Upper lobe of left lung (tissue), 6 donors: ENCODE results near the gene FAM3C. TPM values are rescaled to one million over a fixed set of nuclear protein-coding genes. Genes with fewer than 3 reads are reported as not detected.

ENCODE experiments used
- ATAC-seq, 2 donors: fragments of 200-7000 bp; cut with Tn5 transposase; one replicate each; pipeline ENCODE4 v1.9.1; 2022; ENCODE audit warnings: mild to moderate bottlenecking in 2 of 2, moderate library complexity in 2 of 2; ENCODE audit not compliant: low FRiP score in 2 of 2
- DNase-seq, 2 donors: peaks; one replicate each; pipeline ENCODE4 v3.0.0-alpha.2; 2019 to 2020
- H3K27ac ChIP-seq, 4 donors: fragments of 200-600 bp; sonication (generic); one replicate each; pipeline ENCODE4 v1.5.1; 2016 to 2019
- H3K27me3 ChIP-seq, 4 donors: fragments of 200-600 bp; sonication (generic); one replicate each; pipeline ENCODE4 v1.5.1; 2017 to 2019
- H3K36me3 ChIP-seq, 4 donors: fragments of 200-600 bp; sonication (generic); one replicate each; pipeline ENCODE4 v1.5.1; 2016 to 2019
- H3K4me1 ChIP-seq, 4 donors: fragments of 200-600 bp; sonication (generic); one replicate each; pipeline ENCODE4 v1.5.1; 2018 to 2019
- H3K4me3 ChIP-seq, 4 donors: fragments of 200-600 bp; sonication (generic); one replicate each; pipeline ENCODE4 v1.5.1; 2017 to 2019; ENCODE audit warnings: mild to moderate bottlenecking in 2 of 4, moderate library complexity in 1 of 4
- H3K9me3 ChIP-seq, 4 donors: fragments of 200-600 bp; sonication (generic); one replicate each; pipeline ENCODE4 v1.5.1; 2018 to 2019
- EP300 ChIP-seq, 4 donors: sonication (generic); formaldehyde crosslinking; IDR thresholded peaks; one replicate each; pipeline ENCODE4 v1.5.1; 2017; ENCODE audit warnings: antibody characterized with exemption in 4 of 4, control low read depth in 2 of 4
- POLR2A ChIP-seq, 4 donors: fragments of 450-650 bp; IDR thresholded peaks; one replicate each; pipeline ENCODE4 v1.5.1; 2016 to 2017; ENCODE audit warnings: antibody characterized with exemption in 4 of 4, mild to moderate bottlenecking in 2 of 4
- POLR2AphosphoS5 ChIP-seq, 2 donors: sonication (generic); formaldehyde crosslinking; IDR thresholded peaks; one replicate each; pipeline ENCODE4 v1.5.1; 2017; ENCODE audit warnings: antibody characterized with exemption in 2 of 2
- WGBS, 2 donors: methylation state at CpG; one replicate each; pipeline ENCODE4 v1.1.5; 2017 to 2018; 5-methylcytosine and 5-hydroxymethylcytosine counted together
- total RNA-seq, 6 donors: library from RNA; depleted of rRNA in 4 of 6; stranded (reverse); fragments of >200 nt in 4 of 6; gene quantifications; one replicate each; pipeline versions ENCODE4 v1.1.0 to v1.2.1, GENCODE V29; 2016 to 2021
- TF ChIP-seq, protein P1 (sequence below), 6 experiments: fragments of 450-650 bp in 4 of 6; fragments of 200-600 bp in 2 of 6; sonication (generic) in 2 of 6; IDR thresholded peaks; one replicate each; pipeline ENCODE4 v1.5.1; 2016 to 2019; ENCODE audit warnings: antibody characterized with exemption in 6 of 6
- donor health status: DM: no; HTN: no; CAD: no; lungs with moderate emphysema.
- donor health status: DM: no; HTN: yes; CAD: no; lungs with severe emphysema.

The FAM3C gene
- total RNA-seq, 6 donors from 2014 or later: 10.5 to 65.7 (median 34.9) TPM

DNA sequence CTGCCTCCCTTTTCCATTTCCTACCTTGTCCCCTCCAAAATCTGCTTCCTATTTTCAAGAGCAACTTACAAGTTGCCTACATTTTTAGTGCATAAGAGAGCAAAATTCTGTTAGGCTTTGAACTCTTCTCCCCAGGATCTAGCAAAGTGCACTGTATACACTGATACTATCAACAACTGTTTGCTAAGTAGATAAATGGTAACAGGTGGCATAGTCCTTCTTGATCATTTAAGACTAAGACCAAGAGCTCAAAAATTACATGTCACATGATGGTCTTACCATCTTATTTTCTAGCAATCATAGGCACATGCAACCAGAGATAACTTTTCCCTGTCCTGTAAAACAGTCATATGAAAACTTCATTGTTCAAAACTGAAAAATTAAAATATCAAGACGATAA lies 16.2 kb downstream of the FAM3C start:
- peaks cover 0 to 20% (median 10%) of the 10 kb centered on the region in 4 donors for H3K4me1 ChIP-seq
- peaks cover 0 to 29% (median 2%) of the 10 kb centered on the region in 4 donors for H3K36me3 ChIP-seq
- DNase-seq (no peak), ATAC-seq (no peak)
- no peak overlapping the region for H3K4me3 ChIP-seq
- no peaks in the 10 kb centered on the region for H3K27me3 ChIP-seq
- 87 to 98% methylated on average over 1 of the region's 1 CpG for WGBS, 2 donors
- no peaks in the 10 kb centered on the region for H3K9me3 ChIP-seq
- H3K27ac ChIP-seq: no peak overlapping the region
- TF ChIP-seq POLR2A (IDR thresholded peaks at IDR 0.05) (no peak), POLR2AphosphoS5 (IDR thresholded peaks at IDR 0.05) (no peak), EP300 (IDR thresholded peaks at IDR 0.05) (no peak)
- TF ChIP-seq, protein P1, sequence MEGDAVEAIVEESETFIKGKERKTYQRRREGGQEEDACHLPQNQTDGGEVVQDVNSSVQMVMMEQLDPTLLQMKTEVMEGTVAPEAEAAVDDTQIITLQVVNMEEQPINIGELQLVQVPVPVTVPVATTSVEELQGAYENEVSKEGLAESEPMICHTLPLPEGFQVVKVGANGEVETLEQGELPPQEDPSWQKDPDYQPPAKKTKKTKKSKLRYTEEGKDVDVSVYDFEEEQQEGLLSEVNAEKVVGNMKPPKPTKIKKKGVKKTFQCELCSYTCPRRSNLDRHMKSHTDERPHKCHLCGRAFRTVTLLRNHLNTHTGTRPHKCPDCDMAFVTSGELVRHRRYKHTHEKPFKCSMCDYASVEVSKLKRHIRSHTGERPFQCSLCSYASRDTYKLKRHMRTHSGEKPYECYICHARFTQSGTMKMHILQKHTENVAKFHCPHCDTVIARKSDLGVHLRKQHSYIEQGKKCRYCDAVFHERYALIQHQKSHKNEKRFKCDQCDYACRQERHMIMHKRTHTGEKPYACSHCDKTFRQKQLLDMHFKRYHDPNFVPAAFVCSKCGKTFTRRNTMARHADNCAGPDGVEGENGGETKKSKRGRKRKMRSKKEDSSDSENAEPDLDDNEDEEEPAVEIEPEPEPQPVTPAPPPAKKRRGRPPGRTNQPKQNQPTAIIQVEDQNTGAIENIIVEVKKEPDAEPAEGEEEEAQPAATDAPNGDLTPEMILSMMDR (IDR thresholded peaks at IDR 0.05): no peak

DNA sequence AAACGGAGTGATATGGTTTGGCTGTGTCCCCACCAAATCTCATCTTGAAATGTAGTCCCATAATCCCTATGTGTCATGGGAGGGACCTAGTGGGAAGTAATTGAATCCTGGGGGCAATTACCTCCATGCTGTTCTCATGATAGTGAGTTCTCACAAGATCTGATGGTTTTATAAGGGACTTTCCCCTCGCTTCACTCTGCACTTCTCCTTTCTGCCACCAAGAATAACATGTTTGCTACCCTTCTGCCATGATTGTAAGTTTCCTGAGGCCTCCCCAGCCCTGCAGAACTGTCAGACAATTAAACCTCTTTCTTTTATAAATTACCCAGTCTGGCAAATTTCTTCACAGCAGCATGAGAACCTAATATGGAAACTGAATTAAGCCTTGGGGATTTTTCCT lies 19.1 kb downstream of the FAM3C start:
- DNase-seq (no peak), ATAC-seq (no peak)
- TF ChIP-seq POLR2A (IDR thresholded peaks at IDR 0.05) (no peak), EP300 (IDR thresholded peaks at IDR 0.05) (no peak), POLR2AphosphoS5 (IDR thresholded peaks at IDR 0.05) (no peak)
- TF ChIP-seq, protein P1 (IDR thresholded peaks at IDR 0.05): no peak
- H3K36me3 ChIP-seq: peaks cover 0 to 29% (median 2%) of the 10 kb centered on the region in 4 donors
- H3K27me3 ChIP-seq: no peaks in the 10 kb centered on the region
- H3K27ac ChIP-seq: no peak overlapping the region
- 83 to 96% methylated on average over 2 of the region's 2 CpGs for WGBS, 2 donors
- peaks cover 3 to 13% (median 8%) of the 10 kb centered on the region in 4 donors for H3K4me1 ChIP-seq
- H3K9me3 ChIP-seq: no peaks in the 10 kb centered on the region
- H3K4me3 ChIP-seq: no peak overlapping the region

DNA sequence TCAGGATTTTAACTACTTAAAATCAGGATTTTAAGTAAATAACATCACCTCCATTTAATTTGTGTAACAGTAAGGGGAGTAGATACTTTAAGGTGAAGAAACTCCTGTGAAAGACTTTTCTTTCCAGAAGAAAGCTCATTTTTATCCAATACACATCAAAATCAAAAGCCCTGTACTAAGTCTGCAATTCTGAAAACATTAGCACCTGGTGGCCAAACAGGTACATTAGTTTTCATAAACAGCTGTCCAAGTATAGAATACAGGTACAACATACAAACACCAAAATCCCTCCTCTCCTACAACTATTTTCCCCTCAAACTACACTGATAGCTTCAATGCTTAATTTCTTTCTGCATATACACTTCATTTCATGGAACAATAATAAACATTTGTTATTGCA lies 22.9 kb downstream of the FAM3C start:
- Histone ChIP-seq H3K36me3 (peaks cover 0 to 26% (median 2%) of the 10 kb centered on the region in 4 donors), H3K4me1 (peaks cover 5 to 20% (median 14%) of the 10 kb centered on the region in 4 donors), H3K9me3 (no peaks in the 10 kb centered on the region), H3K4me3 (no peak overlapping the region), H3K27ac (peak overlapping the region in 1 of 4 donors; percentile 57), H3K27me3 (no peaks in the 10 kb centered on the region)
- DNase-seq (no peak), ATAC-seq (no peak)
- no peak for TF ChIP-seq EP300 (IDR thresholded peaks at IDR 0.05)
- no peak for TF ChIP-seq POLR2A (IDR thresholded peaks at IDR 0.05)
- TF ChIP-seq, protein P1 (IDR thresholded peaks at IDR 0.05): no peak
- TF ChIP-seq POLR2AphosphoS5 (IDR thresholded peaks at IDR 0.05): no peak

DNA sequence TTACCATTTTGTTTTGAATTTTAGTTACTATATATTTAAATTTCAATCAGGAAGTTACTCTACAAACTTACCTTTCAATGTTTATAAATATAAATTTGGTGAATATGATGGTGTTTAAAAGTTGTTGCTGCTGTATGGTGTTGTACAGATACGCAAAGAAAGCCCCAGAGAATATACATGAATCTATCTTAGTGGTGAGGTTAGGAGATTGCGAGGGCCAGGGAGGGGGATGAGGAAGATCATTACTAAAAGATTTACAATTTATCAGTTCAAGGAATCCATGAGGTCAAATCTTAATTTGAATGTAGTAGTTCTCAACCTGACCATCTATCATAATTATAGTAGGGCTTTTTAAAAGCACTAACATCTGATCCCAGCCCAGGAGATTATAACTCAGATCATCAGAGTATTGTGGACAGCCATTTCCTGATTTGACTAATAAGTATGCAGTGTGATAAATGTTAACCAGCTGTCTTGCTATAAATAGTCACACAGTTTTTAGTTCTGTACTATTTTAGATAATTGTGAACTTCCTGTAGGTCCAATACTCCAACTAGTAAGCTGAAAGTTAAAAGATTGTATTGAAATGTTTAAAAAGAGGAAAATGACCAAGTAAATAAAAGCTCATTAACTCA lies 23.6 kb downstream of the FAM3C start:
- H3K4me1 ChIP-seq: peaks cover 5 to 20% (median 14%) of the 10 kb centered on the region in 4 donors
- no peaks in the 10 kb centered on the region for H3K27me3 ChIP-seq
- peak overlapping the region in 1 of 4 donors; percentile 57 for H3K27ac ChIP-seq
- DNase-seq: no peak
- no peak for ATAC-seq
- peaks cover 0 to 22% (median 2%) of the 10 kb centered on the region in 4 donors for H3K36me3 ChIP-seq
- no peak for TF ChIP-seq POLR2AphosphoS5 (IDR thresholded peaks at IDR 0.05)
- TF ChIP-seq POLR2A (IDR thresholded peaks at IDR 0.05): no peak
- no peak for TF ChIP-seq EP300 (IDR thresholded peaks at IDR 0.05)
- TF ChIP-seq, protein P1 (IDR thresholded peaks at IDR 0.05): no peak
- 91 to 93% methylated on average over 2 of the region's 2 CpGs for WGBS, 2 donors
- no peak overlapping the region for H3K4me3 ChIP-seq
- no peaks in the 10 kb centered on the region for H3K9me3 ChIP-seq

DNA sequence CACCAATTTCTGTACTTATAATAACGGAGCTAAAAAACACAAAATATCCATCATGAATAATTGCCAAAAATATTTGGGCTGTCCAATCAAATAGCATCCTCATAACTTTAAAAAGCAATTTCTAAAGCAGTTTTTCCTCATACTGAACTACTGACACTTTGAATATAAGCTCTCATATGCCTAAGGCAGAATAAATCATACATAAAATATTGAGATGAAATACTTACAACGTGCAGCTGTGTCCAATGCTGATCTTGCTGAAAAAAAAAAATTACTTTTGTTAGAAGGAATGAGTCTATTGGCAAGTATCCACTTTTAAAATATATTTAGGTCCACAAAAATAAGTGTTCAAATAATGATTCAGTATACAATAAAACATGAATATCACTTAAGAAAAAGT lies 24.2 kb downstream of the FAM3C start:
- no peaks in the 10 kb centered on the region for H3K9me3 ChIP-seq
- no peaks in the 10 kb centered on the region for H3K27me3 ChIP-seq
- peaks cover 0 to 17% (median 2%) of the 10 kb centered on the region in 4 donors for H3K36me3 ChIP-seq
- peaks cover 5 to 20% (median 14%) of the 10 kb centered on the region in 4 donors for H3K4me1 ChIP-seq
- DNase-seq: no peak
- TF ChIP-seq POLR2A (IDR thresholded peaks at IDR 0.05): no peak
- TF ChIP-seq POLR2AphosphoS5 (IDR thresholded peaks at IDR 0.05): no peak
- no peak overlapping the region for H3K27ac ChIP-seq
- H3K4me3 ChIP-seq: no peak overlapping the region
- 75 to 78% methylated on average over 2 of the region's 2 CpGs for WGBS, 2 donors
- no peak for ATAC-seq
